Forelimb muscle (tissue), 1 donor: ENCODE measurements around the gene MSH6. TPM values are rescaled to one million over a fixed set of nuclear protein-coding genes. Genes with fewer than 3 reads are reported as not detected.

Experiments
- DNase-seq: peaks from one replicate; pipeline ENCODE4 v3.0.0-alpha.2; 2013; ENCODE audit warnings: low read depth
- polyA plus RNA-seq: library from polyadenylated mRNA; unstranded; fragments of 120-200 nt; gene quantifications from one replicate; pipeline ENCODE4 v1.2.1, GENCODE V29; 2013; ENCODE audit not compliant: insufficient read length

MSH6 gene, protein sequence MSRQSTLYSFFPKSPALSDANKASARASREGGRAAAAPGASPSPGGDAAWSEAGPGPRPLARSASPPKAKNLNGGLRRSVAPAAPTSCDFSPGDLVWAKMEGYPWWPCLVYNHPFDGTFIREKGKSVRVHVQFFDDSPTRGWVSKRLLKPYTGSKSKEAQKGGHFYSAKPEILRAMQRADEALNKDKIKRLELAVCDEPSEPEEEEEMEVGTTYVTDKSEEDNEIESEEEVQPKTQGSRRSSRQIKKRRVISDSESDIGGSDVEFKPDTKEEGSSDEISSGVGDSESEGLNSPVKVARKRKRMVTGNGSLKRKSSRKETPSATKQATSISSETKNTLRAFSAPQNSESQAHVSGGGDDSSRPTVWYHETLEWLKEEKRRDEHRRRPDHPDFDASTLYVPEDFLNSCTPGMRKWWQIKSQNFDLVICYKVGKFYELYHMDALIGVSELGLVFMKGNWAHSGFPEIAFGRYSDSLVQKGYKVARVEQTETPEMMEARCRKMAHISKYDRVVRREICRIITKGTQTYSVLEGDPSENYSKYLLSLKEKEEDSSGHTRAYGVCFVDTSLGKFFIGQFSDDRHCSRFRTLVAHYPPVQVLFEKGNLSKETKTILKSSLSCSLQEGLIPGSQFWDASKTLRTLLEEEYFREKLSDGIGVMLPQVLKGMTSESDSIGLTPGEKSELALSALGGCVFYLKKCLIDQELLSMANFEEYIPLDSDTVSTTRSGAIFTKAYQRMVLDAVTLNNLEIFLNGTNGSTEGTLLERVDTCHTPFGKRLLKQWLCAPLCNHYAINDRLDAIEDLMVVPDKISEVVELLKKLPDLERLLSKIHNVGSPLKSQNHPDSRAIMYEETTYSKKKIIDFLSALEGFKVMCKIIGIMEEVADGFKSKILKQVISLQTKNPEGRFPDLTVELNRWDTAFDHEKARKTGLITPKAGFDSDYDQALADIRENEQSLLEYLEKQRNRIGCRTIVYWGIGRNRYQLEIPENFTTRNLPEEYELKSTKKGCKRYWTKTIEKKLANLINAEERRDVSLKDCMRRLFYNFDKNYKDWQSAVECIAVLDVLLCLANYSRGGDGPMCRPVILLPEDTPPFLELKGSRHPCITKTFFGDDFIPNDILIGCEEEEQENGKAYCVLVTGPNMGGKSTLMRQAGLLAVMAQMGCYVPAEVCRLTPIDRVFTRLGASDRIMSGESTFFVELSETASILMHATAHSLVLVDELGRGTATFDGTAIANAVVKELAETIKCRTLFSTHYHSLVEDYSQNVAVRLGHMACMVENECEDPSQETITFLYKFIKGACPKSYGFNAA (N-terminal part only)
- 38.1 TPM for polyA plus RNA-seq

GRCh38 chr2:47782671-47783485, at the start of gene MSH6:
Gene MSH6, plus strand, starts transcription at chr2:47783145. Its CDS starts 89 bp downstream, at chr2:47783234.
- DNase-seq: peak; percentile 65

- DNase-seq: peak; percentile 40
Measured at GRCh38 chr2:47735136-47735869, 47.6 kb upstream of the MSH6 start.

- DNase-seq: no peak
Measured at GRCh38 chr2:47735912-47736311, 47.0 kb upstream of the MSH6 start.

- no peak for DNase-seq
Measured at GRCh38 chr2:47737191-47737975, 45.6 kb upstream of the MSH6 start.

GRCh38 chr2:47738331-47738730, 44.6 kb upstream of the MSH6 start:
- DNase-seq: no peak

- DNase-seq: no peak
Measured at GRCh38 chr2:47741101-47741500, 41.8 kb upstream of the MSH6 start.

DNA sequence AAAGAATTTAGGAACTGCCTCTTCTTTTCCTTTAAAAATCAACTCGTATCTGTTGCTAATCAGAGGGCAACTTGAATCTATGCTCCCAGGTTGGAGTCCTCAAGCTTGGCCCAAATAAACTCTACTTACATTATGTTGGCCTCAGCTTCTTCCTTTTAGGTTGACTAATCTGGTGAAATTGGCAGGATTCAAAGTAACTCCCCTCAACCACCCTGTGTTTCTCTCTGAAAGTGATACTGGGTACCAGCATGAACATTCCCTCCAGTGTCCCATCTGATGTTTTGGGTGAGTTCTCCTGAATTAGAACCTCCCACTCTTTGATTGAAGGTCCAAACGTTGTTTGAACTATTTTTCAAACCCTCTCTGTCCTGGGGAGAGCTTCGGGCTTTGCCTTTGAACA, 41.3 kb upstream of the MSH6 start:
- no peak for DNase-seq

DNA sequence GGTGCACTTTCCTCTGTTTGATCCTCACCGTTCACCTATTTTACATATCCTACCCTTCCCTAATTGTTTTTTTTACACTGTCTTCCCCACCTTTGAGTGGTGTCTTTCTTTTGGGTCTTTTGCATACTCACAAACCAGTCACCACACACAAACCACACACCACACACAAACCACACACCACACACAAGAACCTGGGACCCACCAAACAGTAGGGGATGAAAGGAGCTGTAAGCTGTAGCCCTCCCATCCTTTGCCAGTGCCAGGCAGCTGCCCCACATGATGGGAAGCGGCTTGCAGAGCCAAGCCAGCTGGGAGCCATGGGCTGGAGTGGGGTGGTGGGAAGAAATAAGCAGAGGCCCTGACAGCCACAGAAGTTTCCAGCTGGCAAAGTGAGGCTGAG, 38.9 kb upstream of the MSH6 start:
- no peak for DNase-seq

DNA sequence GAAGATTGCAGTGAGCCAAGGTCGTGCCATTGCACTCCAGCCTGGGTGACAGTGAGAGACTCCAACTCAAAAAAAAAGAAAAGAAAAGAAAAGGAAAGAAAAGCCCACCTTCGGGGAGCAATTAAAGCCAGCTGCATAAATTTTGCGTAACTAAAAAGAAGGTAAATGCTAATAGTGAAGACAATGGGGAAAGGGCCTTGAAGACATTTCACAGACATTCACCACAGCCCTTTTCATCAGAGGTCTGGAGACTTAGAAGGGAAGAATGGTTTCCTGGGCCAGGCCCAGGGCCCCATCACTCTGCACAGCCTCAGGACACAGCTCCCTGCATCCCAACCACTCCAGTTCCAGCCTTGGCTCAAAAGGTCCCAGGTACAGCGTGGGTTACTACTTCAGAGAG, 35.1 kb upstream of the MSH6 start:
- no peak for DNase-seq

- no peak for DNase-seq
Measured at GRCh38 chr2:47751856-47752414, 31.0 kb upstream of the MSH6 start.

- no peak for DNase-seq
Measured at GRCh38 chr2:47767497-47767844, 15.5 kb upstream of the MSH6 start.

GRCh38 chr2:47767880-47768609, 14.9 kb upstream of the MSH6 start:
- no peak for DNase-seq

DNA sequence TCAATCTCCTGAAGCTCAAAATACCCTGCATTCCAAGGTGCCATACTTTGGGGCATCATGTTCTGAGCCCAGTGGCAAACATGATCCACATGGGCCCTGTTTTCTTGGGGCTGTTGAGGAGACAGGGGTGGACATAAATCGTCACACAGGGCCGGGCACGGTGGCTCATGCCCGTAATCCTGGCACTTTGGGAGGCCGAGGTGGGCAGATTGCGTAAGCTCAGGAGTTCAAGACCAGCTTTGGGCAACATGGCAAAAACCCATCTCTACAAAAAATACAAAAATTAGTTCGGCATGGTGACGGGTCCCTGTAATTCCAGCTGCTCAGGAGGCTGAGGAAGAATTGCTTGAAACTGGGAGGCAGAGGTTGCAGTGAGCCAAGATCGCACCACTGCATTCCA, 13.6 kb upstream of the MSH6 start:
- DNase-seq: no peak

DNA sequence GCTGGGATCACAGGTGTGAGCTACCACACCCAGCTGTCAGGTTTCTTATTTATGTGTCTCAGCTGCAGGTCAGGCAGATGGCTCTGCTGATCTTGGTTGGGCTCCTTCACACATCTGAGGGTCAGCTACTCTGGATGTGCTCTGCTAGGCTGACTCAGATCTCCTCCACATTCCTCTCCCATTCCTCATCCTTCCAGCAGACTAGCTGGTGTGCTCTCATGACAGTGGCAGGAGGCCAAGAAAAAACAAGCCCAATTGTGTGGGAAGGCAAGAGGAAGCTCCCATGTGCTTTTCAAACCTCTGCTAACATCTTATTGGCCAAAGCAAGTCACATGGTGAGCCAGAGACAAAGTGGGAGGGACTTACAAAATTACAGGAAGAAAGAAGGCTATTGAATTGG, 11.7 kb upstream of the MSH6 start:
- no peak for DNase-seq

GRCh38 chr2:47772343-47772742, 10.6 kb upstream of the MSH6 start:
- DNase-seq: no peak

- no peak for DNase-seq
Measured at GRCh38 chr2:47774567-47774966, 8.4 kb upstream of the MSH6 start.

DNA sequence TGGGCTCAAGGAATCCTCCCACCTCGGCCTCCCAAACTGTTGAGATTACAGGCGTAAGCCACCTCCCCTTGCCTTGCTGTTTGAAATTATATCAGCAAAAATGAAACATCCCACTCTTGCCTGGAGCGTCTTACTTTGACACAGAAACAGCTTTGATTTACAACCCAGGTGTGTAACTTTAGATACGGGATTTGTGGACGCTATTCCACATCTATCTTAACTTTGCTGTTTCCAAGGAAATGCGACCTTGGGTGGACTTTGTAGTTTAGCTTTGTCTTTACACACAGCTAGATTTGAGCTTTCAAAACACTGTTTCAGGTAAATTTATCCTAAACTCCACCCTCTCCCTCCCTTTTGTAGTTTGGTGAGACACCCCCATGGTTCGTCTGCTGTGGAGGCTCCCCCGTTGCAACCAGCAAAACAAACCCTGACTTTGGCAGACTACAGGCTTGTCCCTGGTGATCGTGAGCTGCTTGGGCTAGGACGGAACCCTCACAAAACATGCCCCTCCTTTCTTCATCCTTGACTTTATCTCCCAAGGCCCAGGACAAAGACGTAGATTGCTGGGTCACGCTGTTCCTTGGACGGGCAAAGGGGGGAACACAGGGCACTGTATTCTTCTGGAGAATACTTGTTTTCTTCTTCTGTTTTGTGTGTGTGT, 5.5 kb upstream of the MSH6 start:
- no peak for DNase-seq
